ENCODE measurements around the gene DHX30. TPM values are rescaled to one million over a fixed set of nuclear protein-coding genes. Genes with fewer than 3 reads are reported as not detected.

Gene DHX30
- total and polyA plus RNA-seq, 2 of the 8 experiments (the other 6 are each of a cell fraction or from before 2014, with no cell fraction given) = 82.4 to 97.9 TPM

GRCh38 chr3:47803480-47804025 is 615 bp downstream of the DHX30 start:
- H3K79me1 ChIP-seq (ENCODE audit: low read depth, low read length) = 0 out of 2 replicates have a peak, but pooled peaks cover 2% of the 10 kb centered on the region
- peak overlapping the region; percentile 65 for H3K56ac ChIP-seq (replicated peaks; ENCODE audit: insufficient read length, low read depth, low read length)
- H4K91ac ChIP-seq (replicated peaks; ENCODE audit: insufficient read length, low read length) = peak overlapping the region; percentile 15
- ChIA-PET CTCF (ENCODE audit: partially characterized antibody) (interaction anchor here (1.6 kb wide), 1 partner anchor 21 kb away, joined by 6 read pairs; no protein-coding TSS in a partner anchor), POLR2A (ENCODE audit: partially characterized antibody) (interaction anchor here (1.4 to 2.2 kb wide), 3 partner anchors 12 to 21 kb away, joined by 6 to 13 read pairs (median 10); no protein-coding TSS in a partner anchor)
- WGBS, 2 experiments (ENCODE audit: extremely low coverage in 1 of 2, insufficient coverage in 1 of 2, insufficient read length in 1 of 2, insufficient replicate concordance in 2 of 2, low coverage in 1 of 2, low lambda C conversion rate in 2 of 2, missing lambda C conversion rate in 1 of 2) = 2% methylated on average over 20 of the region's 20 CpGs; no CpG with 5 or more reads in 1 of the 2 experiments
- H2AFZ ChIP-seq (ENCODE audit: low read length) = peak overlapping the region; percentile 0; the same call in 1 of the 2 replicates
- H3K18ac ChIP-seq (ENCODE audit: extremely low read depth, low read length) = peak overlapping the region; percentile 87
- no peak overlapping the region for H2BK120ac ChIP-seq (replicated peaks; ENCODE audit: low read depth, low read length)
- H3K23me2 ChIP-seq (ENCODE audit: low read depth, low read length) = peaks cover 8% of the 10 kb centered on the region
- no peaks in the 10 kb centered on the region for H3K9me3 ChIP-seq (ENCODE audit: insufficient read depth in 2 of 2, low read depth in 1 of 2, low read length in 1 of 2)
- H3K4me3 ChIP-seq (ENCODE audit: extremely low read depth in 1 of 4, insufficient read depth in 2 of 4, low read depth in 3 of 4, low read length in 4 of 4) = peak overlapping the region; percentile 81 to 96 (median 92)
- peak overlapping the region; percentile 77 for H4K5ac ChIP-seq (ENCODE audit: insufficient read length, low read depth, low read length)
- H3K27ac ChIP-seq (ENCODE audit: low read depth, low read length) = peak overlapping the region; percentile 73
- no peaks in the 10 kb centered on the region for H4K20me1 ChIP-seq (replicated peaks in 1 of 2; ENCODE audit: control insufficient read depth in 1 of 2, insufficient read depth in 2 of 2, low read length in 2 of 2)
- no peak overlapping the region for H3K23ac ChIP-seq (ENCODE audit: insufficient read length)
- H3K14ac ChIP-seq (ENCODE audit: insufficient read length) = no peak overlapping the region
- H2BK20ac ChIP-seq (ENCODE audit: low read length) = 0 out of 2 replicates have a peak overlapping the region, but pooled peaks have one; percentile 61
- peaks cover 0 to 4% (median 2%) of the 10 kb centered on the region in 4 experiments; a peak in 3 of 7 replicates for H3K4me1 ChIP-seq (replicated peaks in 1 of 4; ENCODE audit: control insufficient read depth in 3 of 4, insufficient read depth in 4 of 4, low read length in 3 of 4)
- no peaks in the 10 kb centered on the region for H3K27me3 ChIP-seq (replicated peaks in 1 of 4; ENCODE audit: control insufficient read depth in 3 of 4, extremely low read depth in 1 of 4, insufficient read depth in 3 of 4, low read length in 3 of 4)
- H3K4me2 ChIP-seq (ENCODE audit: insufficient read depth in 1 of 2, low read depth in 2 of 2, low read length in 2 of 2) = peak overlapping the region; percentile 72 to 85
- peaks cover 0 to 19% of the 10 kb centered on the region in 2 experiments; a peak in 2 of 4 replicates for H3K79me2 ChIP-seq (ENCODE audit: control insufficient read depth in 1 of 2, insufficient read depth in 2 of 2, low read length in 2 of 2)
- H4K8ac ChIP-seq (ENCODE audit: extremely low read depth, insufficient read depth, low read length) = peak overlapping the region; percentile 84; the same call in 1 of the 2 replicates
- peaks cover 3 to 24% (median 11%) of the 10 kb centered on the region in 4 experiments; a peak in 4 of 8 replicates for H3K36me3 ChIP-seq (ENCODE audit: control insufficient read depth in 2 of 4, insufficient read depth in 4 of 4, low read length in 3 of 4)
- peak overlapping the region; percentile 24 for H3K4ac ChIP-seq (replicated peaks; ENCODE audit: insufficient read length, low read depth, low read length)
- no peak for DNase-seq (ENCODE audit: low read depth in 1 of 2, low spot score in 2 of 2)
- no peak overlapping the region for H2BK15ac ChIP-seq (ENCODE audit: low read length)
- peak overlapping the region; percentile 98; the same call in 1 of the 2 replicates for H2AK5ac ChIP-seq (ENCODE audit: low read depth, low read length)
- FAIRE-seq = no peak
- no peak overlapping the region for H2BK12ac ChIP-seq (ENCODE audit: low read depth, low read length)
- H3K9ac ChIP-seq (replicated peaks in 1 of 4; ENCODE audit: extremely low read depth in 1 of 4, low read depth in 3 of 4, low read length in 3 of 4) = peak overlapping the region; percentile 90 to 96 (median 91)
- peak overlapping the region; percentile 87 for H2BK5ac ChIP-seq (ENCODE audit: low read depth, low read length)
- TF ChIP-seq TEAD4 (IDR thresholded peaks at IDR 0.05; ENCODE audit: low read depth, low read length) = no peak
- TF ChIP-seq POLR2A (IDR thresholded peaks at IDR 0.05; ENCODE audit: control extremely low read depth in 1 of 2, low read depth in 2 of 2, low read length in 2 of 2) = peak; percentile 58 to 67; a peak in 2 of 3 replicates
- TF ChIP-seq JUND (IDR thresholded peaks at IDR 0.05; ENCODE audit: low read length) = no peak
- no peak for TF ChIP-seq ATF3 (IDR thresholded peaks at IDR 0.05; ENCODE audit: insufficient read depth, low read depth, low read length)
- TF ChIP-seq TAF1 (IDR thresholded peaks at IDR 0.05; ENCODE audit: low read depth, low read length) = peak; percentile 68; the same call in 1 of the 2 replicates
- TF ChIP-seq CTCF (IDR thresholded peaks at IDR 0.05; ENCODE audit: control extremely low read depth in 1 of 3, insufficient read depth in 1 of 3, low read depth in 1 of 3, low read length in 3 of 3) = no peak
- no peak for TF ChIP-seq FOSL1 (IDR thresholded peaks at IDR 0.05; ENCODE audit: insufficient read depth, low read depth, low read length)
- TF ChIP-seq BCL11A (IDR thresholded peaks at IDR 0.05; ENCODE audit: low read depth in 2 of 2, low read length in 2 of 2) = no peak
- peak; percentile 42 for TF ChIP-seq SAP30 (IDR thresholded peaks at IDR 0.05; ENCODE audit: insufficient read depth, insufficient replicate concordance, low read length)
